CD4-positive, alpha-beta T cell treated with Interferon gamma for 1 hour (primary cell): ENCODE results near the gene ELP6.
"Not testable (repeated sequence)": the region's sequence is repeated elsewhere in the genome, so short reads cannot be mapped to it uniquely, and the experiment has no call there.

Source experiments
- DNase-seq: peaks from one replicate; pipeline ENCODE4 v3.0.0-alpha.2; 2020

Gene ELP6

DNA sequence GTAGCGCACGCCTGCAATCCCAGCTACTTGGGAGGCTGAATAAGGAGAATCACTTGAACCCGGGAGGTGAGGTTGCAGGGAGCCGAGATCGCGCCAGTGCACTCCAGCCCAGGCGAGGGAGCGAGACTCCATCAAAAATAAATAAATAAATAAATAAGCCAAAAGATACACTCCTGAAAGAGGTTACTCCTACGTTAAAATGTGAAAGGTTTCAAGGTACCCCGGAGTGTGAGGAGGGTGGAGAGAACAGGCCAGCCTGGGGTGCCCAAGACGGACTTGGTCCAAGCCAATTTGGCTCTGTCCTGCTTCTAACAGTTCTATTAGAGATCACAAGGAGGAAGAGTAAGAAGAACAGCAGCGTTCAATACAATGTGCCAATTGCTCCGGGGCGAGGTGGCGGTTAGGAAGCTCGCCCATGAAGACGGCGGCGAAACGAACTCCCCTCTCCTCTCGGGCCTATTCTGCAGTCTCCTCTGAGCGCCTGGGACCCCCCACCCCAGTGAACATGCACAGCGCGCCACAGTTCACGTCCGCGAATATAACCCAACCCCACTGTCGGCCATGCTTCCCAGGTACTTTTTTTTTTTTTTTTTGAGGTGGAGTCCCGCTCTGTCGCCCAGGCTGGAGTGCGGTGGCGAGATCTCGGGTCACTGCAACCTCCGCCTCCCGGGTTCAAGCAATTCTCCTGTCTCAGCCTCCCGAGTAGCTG is 942 bp downstream of the ELP6 start:
- DNase-seq, result no peak

- not testable (repeated sequence) for DNase-seq
Measured at GRCh38 chr3:47505267-47505666, 8.2 kb downstream of the ELP6 start.

GRCh38 chr3:47504113-47504512 is 9.4 kb downstream of the ELP6 start:
- DNase-seq, result no peak

DNA sequence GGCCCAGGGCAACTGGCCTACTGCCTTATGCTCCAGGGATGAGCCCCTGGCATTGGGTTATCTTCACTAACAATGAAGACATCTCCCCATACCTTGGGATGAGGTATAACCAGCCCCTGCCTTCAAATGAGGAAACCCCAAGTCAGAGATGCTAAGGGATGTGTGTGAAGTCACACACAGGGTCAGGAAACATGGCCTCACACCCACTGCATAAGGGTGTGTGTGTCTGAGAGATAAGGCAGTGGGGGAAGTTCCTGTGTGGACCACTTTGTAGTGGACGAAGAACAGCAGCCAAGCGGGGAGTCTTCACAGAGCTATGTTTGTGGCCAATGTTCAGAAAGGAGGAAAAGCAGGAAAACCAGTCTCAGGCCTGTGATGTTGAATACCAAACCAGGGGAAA is 10.5 kb downstream of the ELP6 start:
- DNase-seq, result no peak

DNA sequence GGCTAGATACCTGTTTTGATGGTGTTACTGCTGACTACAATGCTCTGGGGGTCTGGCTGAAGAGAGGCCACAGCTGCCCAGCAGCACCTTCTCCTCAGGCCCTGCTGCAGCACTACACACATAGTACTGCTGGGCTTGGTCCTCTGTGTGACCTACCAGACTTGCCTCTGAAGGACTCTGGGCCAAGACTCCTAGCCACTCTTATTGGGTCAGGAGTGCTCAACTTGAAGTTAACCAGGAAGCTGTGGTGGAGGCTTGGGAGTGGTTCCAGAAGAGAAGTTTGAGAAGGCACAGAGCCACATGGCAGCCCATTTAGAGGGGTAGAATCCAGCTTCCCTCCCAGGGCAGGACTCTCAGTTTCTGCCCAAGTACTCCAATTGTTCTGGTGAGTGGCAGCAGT is 16.6 kb downstream of the ELP6 start:
- no peak for DNase-seq

DNA sequence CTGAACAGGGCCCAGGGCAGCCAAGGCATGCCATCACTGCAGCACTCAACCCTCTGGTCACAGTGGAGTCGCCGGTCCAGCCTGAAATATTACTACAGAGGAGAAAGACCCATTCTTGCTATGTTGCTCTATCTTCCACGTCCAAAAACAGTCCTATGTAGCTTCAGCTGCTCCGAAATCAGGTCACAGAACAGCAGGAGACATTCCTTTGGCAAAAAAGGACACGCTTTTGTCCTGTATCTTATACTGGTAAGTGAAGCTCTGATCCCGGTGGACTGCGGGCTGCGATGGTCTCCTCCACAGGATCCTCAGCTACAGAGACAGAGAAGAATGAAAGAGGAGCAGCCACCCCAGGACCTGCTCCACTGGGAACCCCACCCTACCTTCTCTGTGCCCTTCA is 17.6 kb downstream of the ELP6 start:
- DNase-seq, result no peak

- no peak for DNase-seq
Measured at GRCh38 chr3:47495111-47495510, 18.4 kb downstream of the ELP6 start.

- no peak for DNase-seq
Measured at GRCh38 chr3:47491777-47492176, 21.7 kb downstream of the ELP6 start.

GRCh38 chr3:47491186-47491585 is 22.3 kb downstream of the ELP6 start:
- DNase-seq, result no peak

DNA sequence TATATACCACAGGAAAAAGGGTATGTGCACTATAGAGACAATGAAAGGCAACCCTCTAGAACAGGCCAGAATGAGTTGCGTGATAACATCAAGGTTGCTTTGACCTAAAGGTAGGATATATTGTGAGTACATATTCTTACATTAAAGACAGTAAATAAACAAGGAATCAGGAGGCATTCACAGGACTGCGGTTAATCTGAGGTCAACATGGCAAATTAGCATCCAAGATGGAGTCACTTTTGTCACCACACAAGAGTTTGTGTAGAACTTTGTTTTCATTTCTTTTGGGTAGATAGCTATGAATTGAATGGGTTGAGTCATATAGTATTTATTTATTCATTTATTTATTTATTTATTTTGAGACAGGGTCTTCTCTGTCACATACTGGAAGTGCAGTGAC is 26.2 kb downstream of the ELP6 start:
- DNase-seq, result no peak

- DNase-seq, result no peak
Measured at GRCh38 chr3:47485812-47486211, 27.7 kb downstream of the ELP6 start.

GRCh38 chr3:47482366-47482765 is 31.1 kb downstream of the ELP6 start:
- no peak for DNase-seq

DNA sequence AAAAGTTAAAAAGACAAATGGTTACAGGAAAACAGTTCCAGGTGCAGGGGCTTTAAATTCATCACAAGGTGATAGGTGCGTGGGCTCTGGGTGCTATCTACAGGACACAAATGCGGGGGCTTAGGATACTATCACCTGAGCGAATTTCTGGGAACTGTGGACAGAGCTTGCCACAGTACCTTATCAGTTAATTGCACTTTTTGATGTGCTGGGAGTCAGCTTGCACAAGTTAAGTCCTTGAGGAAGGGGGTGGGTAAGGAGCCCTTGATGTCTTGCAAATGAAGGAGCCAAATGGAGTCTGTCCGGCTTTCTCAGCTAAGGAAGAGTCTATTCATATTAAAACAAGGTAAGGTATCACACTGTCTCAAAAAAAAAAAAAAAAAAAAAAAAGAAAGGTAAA is 31.7 kb downstream of the ELP6 start:
- DNase-seq, result not testable (repeated sequence)

- DNase-seq, result not testable (repeated sequence)
Measured at GRCh38 chr3:47480267-47480666, 33.2 kb downstream of the ELP6 start.

- no peak for DNase-seq
Measured at GRCh38 chr3:47479826-47480160, 33.7 kb downstream of the ELP6 start.

- DNase-seq, result no peak
Measured at GRCh38 chr3:47478022-47478421, 35.5 kb downstream of the ELP6 start.

DNA sequence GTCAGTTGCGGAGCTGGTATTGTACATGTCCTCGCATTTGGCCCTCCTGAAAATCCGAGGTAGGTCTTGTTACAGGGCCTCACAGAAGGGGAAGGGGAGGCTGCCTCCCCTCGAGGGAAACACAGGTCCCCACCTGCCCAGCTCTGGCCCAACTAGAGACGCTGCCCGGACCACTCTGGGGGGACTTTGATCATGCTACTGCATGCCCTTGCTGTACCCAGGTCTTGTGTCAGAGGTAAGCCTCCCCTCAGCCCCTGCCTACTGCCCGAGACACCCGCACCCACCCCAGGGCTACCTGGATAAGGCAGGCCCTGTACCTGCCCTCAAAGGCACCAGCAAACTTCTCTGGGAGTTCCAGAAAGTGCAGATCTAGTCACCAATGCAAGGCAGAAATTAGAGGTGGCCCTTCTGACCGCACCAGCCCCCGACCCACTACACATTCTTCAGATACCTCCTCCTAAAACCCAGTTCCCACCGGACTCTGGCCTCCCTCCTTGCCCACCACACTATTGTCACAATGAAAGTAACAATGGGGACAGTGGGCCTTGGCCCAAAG is 36.8 kb downstream of the ELP6 start:
- DNase-seq, result no peak

DNA sequence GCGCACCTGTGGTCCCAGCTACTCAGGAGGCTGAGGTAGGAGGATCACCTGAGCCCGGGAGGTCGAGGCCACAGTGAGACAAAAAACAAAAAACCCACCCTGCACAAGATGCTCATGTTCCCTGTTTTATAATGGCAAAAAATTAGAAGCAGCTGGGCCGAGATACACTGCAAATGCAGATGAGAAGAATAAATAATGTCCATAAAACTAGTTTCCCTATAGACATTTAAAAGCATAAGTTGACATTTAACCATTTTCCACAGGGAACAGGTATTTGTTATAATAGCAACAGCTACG is 37.2 kb downstream of the ELP6 start:
- DNase-seq, result no peak

GRCh38 chr3:47475570-47476329 is 37.8 kb downstream of the ELP6 start, which contains the start of gene SCAP:
TSS of gene SCAP (minus strand) at chr3:47475941. CDS start at chr3:47442993, 32,948 bp downstream.
- peak; percentile 94 for DNase-seq

- no peak for DNase-seq
Measured at GRCh38 chr3:47475029-47475569, 38.4 kb downstream of the ELP6 start.

DNA sequence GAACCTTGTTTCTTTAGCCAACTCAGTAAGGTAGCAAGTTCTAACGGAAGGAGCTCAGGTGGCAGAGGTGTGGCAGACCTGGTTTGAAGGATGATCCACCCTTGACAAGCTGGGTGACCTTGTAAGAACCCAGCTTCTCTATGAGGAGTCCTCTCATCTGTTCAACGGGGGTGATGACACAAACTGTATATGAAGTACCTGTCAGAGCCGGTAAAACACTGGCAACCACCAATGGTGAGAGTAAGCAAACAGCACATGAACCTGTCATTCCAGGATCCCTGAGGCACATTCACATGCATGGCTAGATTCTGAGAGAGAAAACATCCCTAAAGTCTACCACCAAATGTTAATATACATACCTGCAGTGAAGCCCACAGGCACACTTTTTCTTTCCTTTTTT is 40.1 kb downstream of the ELP6 start:
- no peak for DNase-seq

- DNase-seq, result no peak
Measured at GRCh38 chr3:47469616-47470015, 43.9 kb downstream of the ELP6 start.

GRCh38 chr3:47468315-47468714 is 45.2 kb downstream of the ELP6 start:
- DNase-seq, result not testable (repeated sequence)

- DNase-seq, result no peak
Measured at GRCh38 chr3:47464588-47464987, 48.9 kb downstream of the ELP6 start.
